Uterus (tissue), 2 donors: ENCODE data around the gene SEC14L1.

Experiments
- POLR2A ChIP-seq, 2 donors: fragments of 450-650 bp; IDR thresholded peaks; one replicate each; pipeline ENCODE4 v1.6.1; 2016; ENCODE audit warnings: antibody characterized with exemption in 2 of 2, mild to moderate bottlenecking in 1 of 2, moderate library complexity in 1 of 2
- TF ChIP-seq, protein P1 (sequence below), 4 experiments: fragments of 200-600 bp in 2 of 4; fragments of 450-650 bp in 2 of 4; sonication (generic) in 2 of 4; IDR thresholded peaks; one replicate each; pipeline ENCODE4 v1.5.1; 2016 to 2019; ENCODE audit warnings: antibody characterized with exemption in 4 of 4, mild to moderate bottlenecking in 2 of 4, moderate library complexity in 1 of 4

GRCh38 chr17:77193653-77194052 lies 52.9 kb downstream of the SEC14L1 start:
- no peak for TF ChIP-seq POLR2A (IDR thresholded peaks at IDR 0.05)
- TF ChIP-seq, protein P1, sequence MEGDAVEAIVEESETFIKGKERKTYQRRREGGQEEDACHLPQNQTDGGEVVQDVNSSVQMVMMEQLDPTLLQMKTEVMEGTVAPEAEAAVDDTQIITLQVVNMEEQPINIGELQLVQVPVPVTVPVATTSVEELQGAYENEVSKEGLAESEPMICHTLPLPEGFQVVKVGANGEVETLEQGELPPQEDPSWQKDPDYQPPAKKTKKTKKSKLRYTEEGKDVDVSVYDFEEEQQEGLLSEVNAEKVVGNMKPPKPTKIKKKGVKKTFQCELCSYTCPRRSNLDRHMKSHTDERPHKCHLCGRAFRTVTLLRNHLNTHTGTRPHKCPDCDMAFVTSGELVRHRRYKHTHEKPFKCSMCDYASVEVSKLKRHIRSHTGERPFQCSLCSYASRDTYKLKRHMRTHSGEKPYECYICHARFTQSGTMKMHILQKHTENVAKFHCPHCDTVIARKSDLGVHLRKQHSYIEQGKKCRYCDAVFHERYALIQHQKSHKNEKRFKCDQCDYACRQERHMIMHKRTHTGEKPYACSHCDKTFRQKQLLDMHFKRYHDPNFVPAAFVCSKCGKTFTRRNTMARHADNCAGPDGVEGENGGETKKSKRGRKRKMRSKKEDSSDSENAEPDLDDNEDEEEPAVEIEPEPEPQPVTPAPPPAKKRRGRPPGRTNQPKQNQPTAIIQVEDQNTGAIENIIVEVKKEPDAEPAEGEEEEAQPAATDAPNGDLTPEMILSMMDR (IDR thresholded peaks at IDR 0.05), result no peak
